ENCODE data around the gene SNU13.

- TF ChIP-seq EZH2 (IDR thresholded peaks at IDR 0.05; ENCODE audit: low read length, missing control alignments) = no peak
- no peak for TF ChIP-seq CTCF (conservative IDR thresholded peaks at IDR 0.05 in 1 of 2, IDR thresholded peaks at IDR 0.05 in 1 of 2; ENCODE audit: low read depth in 1 of 2, low read length in 2 of 2)
Observed at GRCh38 chr22:41659941-41660340, 28.7 kb downstream of the SNU13 start.

Data from fibroblast of lung (primary cell).